GM23248 (cell line): ENCODE measurements around the gene YWHAB.

Experiments used
- EZH2 ChIP-seq: fragments of 200-600 bp; sonication (generic); IDR thresholded peaks from 2 replicates; pipeline ENCODE4 v1.6.1; 2018; ENCODE audit warnings: antibody characterized with exemption, mild to moderate bottlenecking; ENCODE audit not compliant: insufficient read depth, poor library complexity, severe bottlenecking
- EZH2phosphoT487 ChIP-seq: fragments of 200-600 bp; sonication (generic); IDR thresholded peaks from 2 replicates; pipeline ENCODE4 v1.6.1; 2018; ENCODE audit warnings: antibody characterized with exemption, moderate library complexity, mild to moderate bottlenecking, low read depth; ENCODE audit not compliant: insufficient read depth

DNA sequence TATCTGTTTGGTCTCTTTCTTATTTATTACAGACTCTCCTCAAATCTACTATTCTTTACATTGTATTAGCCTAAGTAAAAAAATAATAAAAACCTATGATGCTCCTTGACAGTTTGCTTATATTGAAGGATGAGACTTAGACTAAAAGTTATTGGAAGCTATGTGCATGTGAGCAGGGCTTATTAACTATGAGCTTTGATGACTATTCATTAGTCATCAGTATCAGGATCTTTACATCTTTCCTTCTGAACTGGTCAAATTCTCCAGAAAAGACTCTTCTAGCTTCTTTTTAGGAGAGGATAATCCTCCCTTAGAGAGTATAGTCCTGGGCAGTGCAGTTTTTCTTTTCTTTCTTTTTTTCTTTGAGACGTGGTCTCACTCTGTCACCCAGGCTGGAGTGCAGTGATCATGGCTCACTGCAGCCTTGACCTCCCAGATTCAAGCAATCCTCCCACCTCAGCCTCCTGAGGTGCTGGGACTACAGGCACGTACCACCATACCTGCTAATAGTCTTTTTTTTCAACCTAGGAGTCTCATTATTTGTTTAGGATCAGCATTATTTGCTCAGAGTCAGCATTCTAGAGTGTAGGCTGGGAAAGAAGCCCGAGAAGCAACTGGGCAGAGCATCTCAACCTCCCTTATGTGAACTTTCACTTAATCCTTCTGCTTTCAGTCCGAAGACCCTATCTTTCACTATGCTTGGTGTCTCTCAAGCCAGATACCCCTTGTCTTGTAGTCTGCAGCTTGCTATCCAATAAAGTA, 37.1 kb upstream of the YWHAB start:
- no peak for TF ChIP-seq EZH2
- TF ChIP-seq EZH2phosphoT487, result no peak
